Measurements from ENCODE around the gene TRAPPC5. TPM values are rescaled to one million over a fixed set of nuclear protein-coding genes. Genes with fewer than 3 reads are reported as not detected.
A peak's percentile ranks its signal among the peaks of the same experiment; 100 is the strongest.

TRAPPC5 gene
- total RNA-seq, 3 donors from 2014 or later = 72.5 to 97.0 (median 91.1) TPM

DNA sequence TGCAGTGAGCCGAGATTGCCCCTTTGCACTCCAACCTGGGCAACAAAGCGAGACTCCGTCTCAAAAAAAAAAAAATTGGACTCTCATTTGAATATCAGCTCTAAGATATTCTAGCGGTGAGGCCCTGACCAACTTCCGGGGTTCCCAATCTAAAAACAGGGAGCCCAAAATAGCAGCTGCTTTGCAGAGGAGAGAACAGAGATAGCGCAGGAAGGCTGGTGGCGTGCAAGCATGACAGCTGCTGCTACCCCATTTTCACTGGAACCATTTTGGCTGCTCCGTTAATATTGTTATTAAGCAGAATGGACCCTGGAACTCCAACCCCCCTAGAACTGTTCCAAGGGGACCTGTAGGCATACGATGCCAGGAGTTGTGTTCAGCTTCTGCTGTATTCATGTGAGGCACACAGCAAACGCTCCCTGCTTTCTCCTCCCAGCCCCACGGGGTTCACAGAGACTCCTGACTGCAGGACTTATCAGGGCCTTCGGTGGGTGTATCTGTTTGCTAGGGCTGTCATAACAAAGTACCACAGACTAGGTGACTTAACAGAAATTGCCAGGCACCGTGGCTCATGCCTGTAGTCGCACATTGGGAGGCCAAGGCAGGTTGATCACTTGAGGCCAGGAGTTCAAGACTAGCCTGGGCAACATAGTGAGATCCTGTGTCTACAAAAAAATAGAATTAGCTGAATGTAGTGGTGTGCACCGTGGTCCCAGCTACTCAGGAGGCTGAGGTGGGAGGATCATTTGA lies 32.2 kb upstream of the TRAPPC5 start:
- TF ChIP-seq, protein P1, sequence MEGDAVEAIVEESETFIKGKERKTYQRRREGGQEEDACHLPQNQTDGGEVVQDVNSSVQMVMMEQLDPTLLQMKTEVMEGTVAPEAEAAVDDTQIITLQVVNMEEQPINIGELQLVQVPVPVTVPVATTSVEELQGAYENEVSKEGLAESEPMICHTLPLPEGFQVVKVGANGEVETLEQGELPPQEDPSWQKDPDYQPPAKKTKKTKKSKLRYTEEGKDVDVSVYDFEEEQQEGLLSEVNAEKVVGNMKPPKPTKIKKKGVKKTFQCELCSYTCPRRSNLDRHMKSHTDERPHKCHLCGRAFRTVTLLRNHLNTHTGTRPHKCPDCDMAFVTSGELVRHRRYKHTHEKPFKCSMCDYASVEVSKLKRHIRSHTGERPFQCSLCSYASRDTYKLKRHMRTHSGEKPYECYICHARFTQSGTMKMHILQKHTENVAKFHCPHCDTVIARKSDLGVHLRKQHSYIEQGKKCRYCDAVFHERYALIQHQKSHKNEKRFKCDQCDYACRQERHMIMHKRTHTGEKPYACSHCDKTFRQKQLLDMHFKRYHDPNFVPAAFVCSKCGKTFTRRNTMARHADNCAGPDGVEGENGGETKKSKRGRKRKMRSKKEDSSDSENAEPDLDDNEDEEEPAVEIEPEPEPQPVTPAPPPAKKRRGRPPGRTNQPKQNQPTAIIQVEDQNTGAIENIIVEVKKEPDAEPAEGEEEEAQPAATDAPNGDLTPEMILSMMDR (IDR thresholded peaks at IDR 0.05) = no peak
- intact Hi-C loops (cut with DNase I, micrococcal nuclease) = no loop called here
- DNase-seq (no peak), ATAC-seq (no peak)
- Histone ChIP-seq H3K4me3 (no peak overlapping the region), H3K4me1 (ENCODE audit: low read depth) (peaks cover 4% of the 10 kb centered on the region), H3K36me3 (ENCODE audit: low read depth) (no peaks in the 10 kb centered on the region), H3K9me3 (no peaks in the 10 kb centered on the region)

DNA sequence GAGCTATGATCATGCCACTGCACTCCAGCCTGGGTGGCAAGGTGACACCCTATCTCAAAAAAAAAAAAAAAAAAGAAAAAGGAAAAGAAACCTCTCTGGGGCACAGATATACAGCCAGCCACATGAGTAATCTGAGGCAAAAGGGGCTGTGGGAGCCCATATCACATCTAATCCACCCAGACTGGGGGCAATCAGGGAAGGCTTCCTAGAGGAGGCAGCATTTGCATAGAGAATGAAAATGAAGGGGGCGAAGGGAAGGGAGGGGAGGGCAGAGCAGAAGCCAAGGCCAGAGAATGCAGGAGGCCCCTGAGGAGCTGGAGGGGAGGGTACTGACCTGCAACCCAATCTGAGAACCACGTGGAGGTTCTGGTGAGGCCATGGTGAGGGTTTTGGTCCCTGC lies 30.5 kb upstream of the TRAPPC5 start:
- intact Hi-C loops (cut with DNase I, micrococcal nuclease) = no loop called here
- TF ChIP-seq, protein P1 (IDR thresholded peaks at IDR 0.05) = no peak
- Histone ChIP-seq H3K4me1 (ENCODE audit: low read depth) (peaks cover 4% of the 10 kb centered on the region), H3K9me3 (no peaks in the 10 kb centered on the region), H3K4me3 (no peak overlapping the region), H3K36me3 (ENCODE audit: low read depth) (no peaks in the 10 kb centered on the region)
- no peak for ATAC-seq
- DNase-seq = no peak

- TF ChIP-seq, protein P1 (IDR thresholded peaks at IDR 0.05) = peak; percentile 99
- H3K36me3 ChIP-seq (ENCODE audit: low read depth) = no peaks in the 10 kb centered on the region
- peak; percentile 93 for ATAC-seq
- H3K9me3 ChIP-seq = no peaks in the 10 kb centered on the region
- peaks cover 4% of the 10 kb centered on the region for H3K4me1 ChIP-seq (ENCODE audit: low read depth)
- DNase-seq = peak; percentile 87 to 92 (median 87)
- intact Hi-C loops (cut with DNase I, micrococcal nuclease) = no loop called here
- no peak overlapping the region for H3K4me3 ChIP-seq
These were observed 28.5 kb upstream of the TRAPPC5 start for GRCh38 chr19:7652061-7652641.

GRCh38 chr19:7654401-7654800 lies 26.2 kb upstream of the TRAPPC5 start:
- ATAC-seq (no peak), DNase-seq (no peak)
- no peaks in the 10 kb centered on the region for H3K9me3 ChIP-seq
- H3K4me1 ChIP-seq (ENCODE audit: low read depth) = peaks cover 4% of the 10 kb centered on the region
- intact Hi-C loops (cut with DNase I, micrococcal nuclease) = no loop called here
- TF ChIP-seq, protein P1 (IDR thresholded peaks at IDR 0.05) = no peak
- no peak overlapping the region for H3K4me3 ChIP-seq
- no peaks in the 10 kb centered on the region for H3K36me3 ChIP-seq (ENCODE audit: low read depth)

- H3K9me3 ChIP-seq = no peaks in the 10 kb centered on the region
- DNase-seq (no peak), ATAC-seq (no peak)
- no peaks in the 10 kb centered on the region for H3K36me3 ChIP-seq (ENCODE audit: low read depth)
- intact Hi-C loops (cut with DNase I, micrococcal nuclease) = no loop called here
- H3K4me1 ChIP-seq (ENCODE audit: low read depth) = peaks cover 4% of the 10 kb centered on the region
- TF ChIP-seq, protein P1 (IDR thresholded peaks at IDR 0.05) = no peak
- H3K4me3 ChIP-seq = no peak overlapping the region
These were observed 25.1 kb upstream of the TRAPPC5 start for GRCh38 chr19:7655581-7655980.

Measured in mucosa of descending colon (tissue), 3 donors.